Ectodermal cell (in vitro differentiated cells): ENCODE data around the gene ETFRF1.
A peak's percentile ranks its signal among the peaks of the same experiment; 100 is the strongest.

Source experiments
- H3K27ac ChIP-seq: 2 replicates; pipeline ENCODE4 v1.7.0; 2013; ENCODE audit warnings: mild to moderate bottlenecking, low read depth, low read length; ENCODE audit not compliant: insufficient read depth, poor library complexity, severe bottlenecking
- H3K27me3 ChIP-seq: 2 replicates; pipeline ENCODE4 v1.7.0; 2013; ENCODE audit warnings: mild to moderate bottlenecking, low read length; ENCODE audit not compliant: insufficient read depth, control insufficient read depth, poor library complexity, severe bottlenecking
- H3K36me3 ChIP-seq: one replicate; pipeline ENCODE4 v1.7.0; 2013; ENCODE audit warnings: low read length; ENCODE audit not compliant: control insufficient read depth, insufficient read depth
- H3K4me1 ChIP-seq: one replicate; pipeline ENCODE4 v1.7.0; 2013; ENCODE audit warnings: low read length; ENCODE audit not compliant: control insufficient read depth, insufficient read depth
- H3K4me3 ChIP-seq: 2 replicates; pipeline ENCODE4 v1.7.0; 2013; ENCODE audit warnings: low read depth, low read length, control low read depth; ENCODE audit not compliant: insufficient read depth
- H3K9me3 ChIP-seq: 2 replicates; pipeline ENCODE4 v1.7.0; 2013; ENCODE audit warnings: mild to moderate bottlenecking, low read length, moderate library complexity; ENCODE audit not compliant: control insufficient read depth
- WGBS, 2 experiments: methylation state at CpG; one replicate each; pipeline ENCODE4 v1.1.7; 2013; ENCODE audit warnings: missing lambda C conversion rate in 2 of 2; 5-methylcytosine and 5-hydroxymethylcytosine counted together

Gene ETFRF1

DNA sequence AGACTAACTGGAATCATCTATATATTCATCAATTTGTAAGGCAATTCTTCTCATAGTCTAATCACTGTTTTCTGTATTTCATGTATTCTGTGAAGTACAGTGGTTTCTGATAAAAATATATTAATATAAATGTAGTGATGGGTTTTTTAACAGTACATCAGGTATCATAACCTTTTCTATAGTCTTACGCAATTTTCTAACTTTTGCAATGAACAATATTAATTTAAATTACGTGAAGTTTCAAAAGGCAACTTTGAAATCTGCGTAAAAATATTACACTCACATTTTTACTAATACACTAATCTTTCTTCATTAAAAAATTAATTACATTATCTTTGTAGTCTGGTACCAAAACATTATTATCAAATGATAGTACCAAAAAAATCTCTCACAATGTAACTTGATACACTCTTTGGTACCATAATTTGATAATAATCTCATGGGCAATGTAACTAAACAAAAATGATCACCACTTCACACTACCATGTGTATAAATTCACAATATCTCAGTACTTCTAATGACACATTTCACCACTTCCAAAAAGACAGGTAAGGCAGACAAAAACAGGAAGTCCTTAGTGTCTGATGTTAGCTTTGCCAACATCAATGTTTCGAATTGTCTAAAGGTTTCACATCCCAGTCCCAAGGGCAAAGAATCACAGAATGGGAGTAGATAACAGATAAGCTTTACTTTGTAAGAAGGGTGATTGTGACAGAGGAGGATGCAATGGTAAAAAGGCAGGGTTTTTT is 8.8 kb upstream of the ETFRF1 start:
- 83 to 86% methylated on average over 4 of the region's 4 CpGs for WGBS, 2 experiments
- H3K36me3 ChIP-seq, result no peaks in the 10 kb centered on the region
- no peak overlapping the region for H3K27ac ChIP-seq
- no peaks in the 10 kb centered on the region for H3K4me1 ChIP-seq
- no peaks in the 10 kb centered on the region for H3K9me3 ChIP-seq
- H3K27me3 ChIP-seq, result no peaks in the 10 kb centered on the region
- no peak overlapping the region for H3K4me3 ChIP-seq

DNA sequence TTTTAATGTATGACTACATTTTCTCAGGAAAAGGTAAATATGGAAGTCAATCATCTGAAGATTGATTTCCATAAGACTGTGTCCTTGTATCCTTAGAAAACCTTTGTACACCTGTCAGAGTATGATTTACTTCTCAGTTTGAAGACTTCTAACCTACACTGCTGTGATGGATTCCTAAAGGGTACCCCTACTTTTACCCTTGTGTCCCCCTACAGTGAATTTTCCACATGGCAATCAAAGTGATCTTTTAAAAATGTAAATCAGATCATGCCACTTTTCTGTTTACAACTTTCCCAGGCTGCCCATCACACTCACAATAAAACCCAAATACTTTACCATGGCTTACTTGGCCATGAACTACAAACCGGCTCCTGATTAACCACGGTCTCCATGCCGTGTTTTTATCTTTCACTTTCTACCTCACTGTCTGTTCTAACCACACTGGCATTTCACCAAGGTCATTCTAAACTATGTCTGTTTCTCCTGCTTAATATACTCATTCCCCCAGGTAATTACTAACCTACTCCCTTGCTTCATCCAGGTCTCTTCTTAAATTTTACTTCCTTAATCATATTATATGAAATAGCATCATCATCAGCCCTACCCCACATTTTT is 8.1 kb upstream of the ETFRF1 start:
- Histone ChIP-seq H3K4me1 (no peaks in the 10 kb centered on the region), H3K4me3 (no peak overlapping the region), H3K27me3 (no peaks in the 10 kb centered on the region), H3K9me3 (no peaks in the 10 kb centered on the region), H3K36me3 (no peaks in the 10 kb centered on the region), H3K27ac (no peak overlapping the region)
- WGBS, 2 experiments, result 89 to 92% methylated on average over 3 of the region's 3 CpGs

DNA sequence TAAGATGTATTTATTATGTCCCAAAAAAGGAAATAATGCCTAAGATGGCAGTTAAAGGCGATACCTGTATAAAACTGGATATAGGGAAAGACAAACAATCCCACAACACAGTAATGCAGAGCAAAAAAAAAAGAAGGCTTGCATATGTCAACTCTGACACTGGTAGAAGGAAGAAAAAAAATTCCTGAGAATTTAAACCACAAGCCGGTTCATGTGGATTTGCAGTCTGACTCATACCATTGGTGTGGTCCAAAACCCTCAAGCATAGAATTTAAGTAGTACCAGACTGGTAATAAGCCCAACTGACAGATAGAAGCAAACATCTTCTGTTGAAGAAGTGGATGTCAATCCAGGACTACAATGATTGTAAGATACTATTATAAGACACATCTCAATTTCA is 7.3 kb upstream of the ETFRF1 start:
- no peak overlapping the region for H3K27ac ChIP-seq
- H3K9me3 ChIP-seq, result no peaks in the 10 kb centered on the region
- H3K27me3 ChIP-seq, result no peaks in the 10 kb centered on the region
- WGBS, 2 experiments, result 94 to 98% methylated on average over 1 to 2 of the region's 2 CpGs
- H3K36me3 ChIP-seq, result no peaks in the 10 kb centered on the region
- no peaks in the 10 kb centered on the region for H3K4me1 ChIP-seq
- H3K4me3 ChIP-seq, result no peak overlapping the region

DNA sequence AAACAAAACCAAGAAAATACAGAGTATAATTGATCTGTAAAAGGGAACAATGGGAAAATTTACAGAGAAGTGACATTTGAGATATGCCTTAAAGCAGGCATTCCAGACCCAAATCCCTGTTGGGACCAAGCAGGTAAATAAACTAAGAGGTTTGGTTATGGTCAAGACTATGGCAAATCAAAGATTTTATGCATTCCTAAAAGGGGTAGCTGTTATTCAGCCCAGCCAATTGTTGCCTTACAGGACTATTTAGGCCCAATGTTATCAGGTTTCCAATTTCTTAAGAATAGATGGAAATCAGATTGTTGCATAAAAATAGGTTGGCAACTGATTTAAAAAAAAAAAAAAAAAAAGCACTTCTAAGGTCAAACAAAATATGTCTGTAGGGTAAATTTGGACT is 5.4 kb upstream of the ETFRF1 start:
- H3K9me3 ChIP-seq, result no peaks in the 10 kb centered on the region
- no peak overlapping the region for H3K4me3 ChIP-seq
- no peak overlapping the region for H3K27ac ChIP-seq
- H3K4me1 ChIP-seq, result no peaks in the 10 kb centered on the region
- no peaks in the 10 kb centered on the region for H3K27me3 ChIP-seq
- no peaks in the 10 kb centered on the region for H3K36me3 ChIP-seq

DNA sequence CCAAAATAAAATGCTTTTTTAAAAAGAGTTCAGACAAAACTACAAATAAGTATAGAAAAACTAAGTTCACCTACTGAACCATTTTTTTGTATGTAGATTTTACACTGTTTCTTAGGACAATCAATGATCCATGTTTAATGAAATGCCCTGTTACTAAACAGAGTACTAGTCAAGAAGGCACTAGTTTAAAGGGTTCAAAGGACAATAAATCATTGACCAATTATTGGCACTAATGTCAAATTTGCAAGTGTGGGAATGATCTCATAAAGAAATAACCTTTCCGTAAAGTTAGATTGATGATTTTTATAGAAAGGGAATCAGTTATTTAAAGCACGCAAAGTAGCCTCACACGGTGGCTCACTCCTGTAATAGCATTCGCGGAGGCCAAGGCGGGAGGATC is 4.2 kb upstream of the ETFRF1 start:
- Histone ChIP-seq H3K27ac (no peak overlapping the region), H3K27me3 (no peaks in the 10 kb centered on the region), H3K4me1 (no peaks in the 10 kb centered on the region), H3K36me3 (no peaks in the 10 kb centered on the region), H3K4me3 (no peak overlapping the region), H3K9me3 (no peaks in the 10 kb centered on the region)
- WGBS, 2 experiments, result 94 to 96% methylated on average over 6 of the region's 6 CpGs

DNA sequence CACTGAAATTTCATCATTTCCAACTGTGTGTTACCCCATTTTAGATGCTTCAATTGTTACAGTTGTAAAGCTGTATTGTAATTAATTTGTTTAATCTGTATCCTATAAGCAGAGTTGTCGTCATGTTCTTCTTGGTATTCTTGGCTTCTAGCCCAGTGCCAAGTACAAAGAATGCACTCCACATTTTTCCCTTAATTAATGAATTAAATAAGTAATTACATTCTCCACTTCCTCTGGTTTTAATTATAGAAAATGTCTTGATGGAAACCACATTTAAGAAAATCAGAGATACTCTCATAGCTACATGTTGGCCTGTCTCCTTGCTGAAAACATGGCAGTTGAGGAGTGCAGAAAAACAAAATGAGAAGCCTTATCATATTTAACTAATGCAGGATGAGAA is 823 bp upstream of the ETFRF1 start:
- 100% methylated on average over 1 of the region's 1 CpG; no CpG with 5 or more reads in 1 of the 2 experiments for WGBS, 2 experiments
- H3K4me3 ChIP-seq, result peak overlapping the region; percentile 67
- H3K36me3 ChIP-seq, result no peaks in the 10 kb centered on the region
- no peak overlapping the region for H3K27ac ChIP-seq
- no peaks in the 10 kb centered on the region for H3K4me1 ChIP-seq
- no peaks in the 10 kb centered on the region for H3K9me3 ChIP-seq
- H3K27me3 ChIP-seq, result no peaks in the 10 kb centered on the region

DNA sequence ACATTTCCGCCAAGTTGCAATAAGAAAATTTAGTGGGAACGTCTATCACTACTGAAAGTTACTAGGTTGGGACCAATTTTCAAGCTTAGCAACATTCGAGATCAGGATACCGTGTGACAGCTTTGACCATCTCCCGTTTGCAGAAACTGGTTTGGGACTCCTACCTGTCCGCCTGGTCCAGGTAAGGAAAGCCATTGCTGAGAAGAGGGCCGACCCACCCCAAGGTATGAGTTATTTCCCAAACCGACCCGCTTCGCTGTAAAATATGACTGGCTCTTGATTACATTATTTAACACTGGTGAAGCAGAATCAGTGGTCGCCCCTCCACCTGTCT is 348 bp upstream of the ETFRF1 start:
- no peak overlapping the region for H3K27ac ChIP-seq
- 18 to 20% methylated on average over 11 of the region's 11 CpGs for WGBS, 2 experiments

DNA sequence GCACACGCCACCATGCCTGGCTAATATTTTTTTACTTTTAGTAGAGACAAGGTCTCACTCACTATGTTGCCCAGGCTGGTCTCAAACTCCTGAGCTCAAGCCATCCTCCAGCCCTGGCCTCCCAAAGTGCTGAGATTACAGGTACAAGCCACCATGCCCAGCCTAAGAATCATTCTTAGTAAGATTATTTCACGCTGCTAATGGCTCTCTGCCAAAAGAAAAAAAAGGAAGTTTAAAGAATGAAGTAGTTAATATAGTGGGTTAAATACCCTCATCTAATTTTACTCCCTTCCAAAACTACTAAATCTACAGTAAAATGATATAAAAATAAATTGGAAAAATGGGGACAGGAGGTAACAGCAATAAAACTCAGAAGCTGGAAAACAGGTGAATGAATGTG is 2.6 kb downstream of the ETFRF1 start:
- 89 to 96% methylated on average over 1 of the region's 2 CpGs for WGBS, 2 experiments
- H3K4me3 ChIP-seq, result no peak overlapping the region
- no peaks in the 10 kb centered on the region for H3K9me3 ChIP-seq
- no peaks in the 10 kb centered on the region for H3K4me1 ChIP-seq
- H3K36me3 ChIP-seq, result no peaks in the 10 kb centered on the region
- H3K27me3 ChIP-seq, result no peaks in the 10 kb centered on the region
- no peak overlapping the region for H3K27ac ChIP-seq

More for the DNA sequence above, 348 bp upstream of the ETFRF1 start:
- Histone ChIP-seq H3K4me3 (peak overlapping the region; percentile 67), H3K9me3 (no peaks in the 10 kb centered on the region), H3K27me3 (no peaks in the 10 kb centered on the region), H3K36me3 (no peaks in the 10 kb centered on the region), H3K4me1 (no peaks in the 10 kb centered on the region)

DNA sequence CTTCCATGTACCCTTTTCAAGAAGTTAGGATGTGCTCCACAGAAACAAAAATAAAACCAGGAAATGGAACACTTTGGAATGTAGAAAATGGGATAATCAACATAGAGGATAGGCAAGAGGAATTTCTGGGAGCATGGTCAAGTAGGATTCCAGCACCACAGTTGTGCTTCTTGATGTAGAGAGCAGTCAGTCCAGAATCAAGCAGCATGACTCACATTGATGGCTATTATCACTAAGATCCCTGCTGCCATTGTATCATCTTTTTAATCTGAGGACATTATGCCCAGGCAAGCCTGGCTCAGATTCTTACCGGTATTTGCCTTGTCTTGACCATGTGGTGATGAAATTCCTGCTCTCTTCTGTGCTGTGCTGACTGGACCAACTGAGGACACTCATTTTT is 5.7 kb downstream of the ETFRF1 start:
- Histone ChIP-seq H3K4me3 (no peak overlapping the region), H3K27ac (no peak overlapping the region), H3K36me3 (no peaks in the 10 kb centered on the region), H3K27me3 (no peaks in the 10 kb centered on the region), H3K4me1 (no peaks in the 10 kb centered on the region), H3K9me3 (no peaks in the 10 kb centered on the region)
- WGBS, 2 experiments, result 90 to 95% methylated on average over 1 of the region's 1 CpG

DNA sequence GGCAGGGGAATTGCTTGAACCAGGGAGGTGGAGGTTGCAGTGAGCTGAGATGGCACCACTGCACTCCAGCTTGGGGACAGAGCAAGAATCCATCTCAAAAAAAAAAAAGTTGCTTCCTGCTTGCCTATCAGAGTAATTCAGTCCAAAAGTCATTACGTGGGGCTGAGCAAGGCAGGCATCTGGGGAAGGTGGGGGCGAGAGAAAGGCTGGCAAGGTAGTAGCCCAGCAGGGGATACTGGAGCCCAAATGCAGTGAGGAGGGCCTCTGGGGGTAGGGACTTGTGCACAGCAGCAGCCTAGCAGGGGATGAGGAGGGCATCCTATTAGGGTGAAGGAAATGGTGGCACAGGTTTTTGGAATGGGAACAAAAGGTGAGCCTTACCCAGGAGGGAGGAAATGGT is 7.1 kb downstream of the ETFRF1 start:
- Histone ChIP-seq H3K9me3 (no peaks in the 10 kb centered on the region), H3K36me3 (no peaks in the 10 kb centered on the region), H3K27me3 (no peaks in the 10 kb centered on the region), H3K27ac (no peak overlapping the region), H3K4me3 (no peak overlapping the region), H3K4me1 (no peaks in the 10 kb centered on the region)
- WGBS, 2 experiments, result 90 to 92% methylated on average over 2 of the region's 2 CpGs
